Heart right ventricle (tissue), 16 donors: ENCODE measurements around the gene DST. TPM values are rescaled to one million over a fixed set of nuclear protein-coding genes. Genes with fewer than 3 reads are reported as not detected.

Experiments used
- ATAC-seq, 8 donors: fragments of 200-7000 bp; cut with Tn5 transposase; one replicate each; pipeline ENCODE4 v1.9.1; 2020; ENCODE audit warnings: mild to moderate bottlenecking in 8 of 8, moderate library complexity in 8 of 8, moderate number of reproducible peaks in 1 of 8
- DNase-seq, 2 donors: peaks; one replicate each; pipeline ENCODE4 v3.0.0-alpha.2; 2020
- H3K27ac ChIP-seq, 10 donors: fragments of 200-600 bp; sonication (generic) in 2 of 10; one replicate each; pipeline versions ENCODE4 v1.5.0 to v1.8.0; 2020 to 2022; ENCODE audit warnings: mild to moderate bottlenecking in 3 of 10
- H3K27me3 ChIP-seq, 7 donors: fragments of 200-600 bp; one replicate each; pipeline ENCODE4 v1.8.0; 2021 to 2022; ENCODE audit warnings: mild to moderate bottlenecking in 2 of 7
- H3K36me3 ChIP-seq, 9 donors: fragments of 200-600 bp; sonication (generic) in 1 of 9; one replicate each; pipeline versions ENCODE4 v1.5.0 to v1.8.0; 2020 to 2022; ENCODE audit warnings: mild to moderate bottlenecking in 2 of 9
- H3K4me1 ChIP-seq, 9 donors: fragments of 200-600 bp; sonication (generic) in 1 of 9; one replicate each; pipeline versions ENCODE4 v1.5.0 to v1.8.0; 2020 to 2022; ENCODE audit warnings: mild to moderate bottlenecking in 4 of 9
- H3K4me3 ChIP-seq, 10 donors: fragments of 200-600 bp; sonication (generic) in 2 of 10; one replicate each; pipeline versions ENCODE4 v1.5.0 to v1.8.0; 2020 to 2022; ENCODE audit warnings: mild to moderate bottlenecking in 7 of 10, moderate library complexity in 2 of 10
- H3K9me3 ChIP-seq, 11 donors: fragments of 200-600 bp in 10 of 11; sonication (generic) in 2 of 11; one replicate each; pipeline versions ENCODE4 v1.5.0 to v1.8.0; 2013 to 2022; ENCODE audit warnings: mild to moderate bottlenecking in 2 of 11, control low read depth in 1 of 11, moderate library complexity in 1 of 11
- CTCF ChIP-seq, 9 donors: fragments of 200-600 bp; sonication (generic) in 2 of 9; IDR thresholded peaks; one replicate each; pipeline versions ENCODE4 v1.5.0 to v1.8.0; 2021 to 2022; ENCODE audit warnings: antibody characterized with exemption in 9 of 9, mild to moderate bottlenecking in 5 of 9, moderate library complexity in 1 of 9
- WGBS, 2 donors: extraction: QIAGEN DNeasy Blood & Tissue Kit; methylation state at CpG; one replicate each; pipeline ENCODE4 v1.1.7; 2013; ENCODE audit warnings: inconsistent platforms in 1 of 2; 5-methylcytosine and 5-hydroxymethylcytosine counted together
- intact Hi-C, 10 donors: fragments of 100-400 bp; cut with DNase I; formaldehyde crosslinking; loops; one replicate each; pipeline versions ENCODE4 v1.11.1 to v1.14.2; 2022
- polyA plus RNA-seq, 2 donors: library from polyadenylated mRNA; stranded (reverse); fragments of 200-250 nt; gene quantifications; one replicate each; pipeline ENCODE4 v1.2.3, GENCODE V29; 2013
- total RNA-seq, 10 donors: library from RNA; stranded (reverse); fragmentation: NEBNext Ultra II Directional in 3 of 10; extraction: Animal tissue kit (Norgen Biotek cat#: 25700) in 3 of 10; gene quantifications; one replicate each; pipeline versions ENCODE4 v1.2.1 to v1.2.4, GENCODE V29; 2021 to 2023
- donor health status: Arrhythmogenic right ventricular cardiomyopathy.
- donor health status: ischemic (EF 13 %, LVEDD 7.1; RV severe dilation, severe dysfunction).
- donor health status: healthy with polysubstance abuse.
- donor health status: DM: no; HTN: yes; CAD: no.
- donor health status: DM: no; HTN: no; CAD: no.
- donor health status: ischemic (EF 25% LVEDD 6.9; RV normal size, moderate dysfunction).
- donor health status: ischemic (EF 25% LVEDD 5.7; RV mildly dilated, moderate dysfunction).
- donor health status: healthy.
- donor health status: DM: yes; HTN: yes; CAD: no.
- donor health status: Ischemic cardiomyopathy.
- donor health status: ischemic (EF 35%, LVEDD 5.7; RV mildly dilated, moderate dysfunction).
- donor health status: nonischemic (EF 11% LVEDD 7.7; RV severe dilation, severe dysfunction).
- donor health status: DM: yes; HTN: yes; CAD: no.
- donor health status: PGD.
- donor health status: ischemic (EF 29% LVEDD 5.4; RV normal size, mild dysfunction).
- donor health status: nonischemic (EF 23%, LVEDD 6.1; RV moderate dilation, normal function).

DST gene
- total and polyA plus RNA-seq, 12 donors: 103 to 619 (median 433) TPM

- peaks cover 3 to 69% (median 42%) of the 10 kb centered on the region in 9 donors for H3K4me1 ChIP-seq
- peaks cover 0 to 96% (median 36%) of the 10 kb centered on the region in 9 donors for H3K36me3 ChIP-seq
These were observed 115.7 kb downstream of the DST start for GRCh38 chr6:56526860-56527544.

GRCh38 chr6:56525974-56526789, 116.5 kb downstream of the DST start:
- intact Hi-C loops: no loop called here
- no peak for ATAC-seq
- no peaks in the 10 kb centered on the region for H3K9me3 ChIP-seq
- no peaks in the 10 kb centered on the region for H3K27me3 ChIP-seq
- 75 to 81% methylated on average over 11 of the region's 11 CpGs for WGBS, 2 donors
- H3K4me3 ChIP-seq: no peak overlapping the region
- no peak for TF ChIP-seq CTCF (IDR thresholded peaks at IDR 0.05)
- H3K36me3 ChIP-seq: peaks cover 0 to 93% (median 29%) of the 10 kb centered on the region in 9 donors
- peaks cover 3 to 71% (median 43%) of the 10 kb centered on the region in 9 donors for H3K4me1 ChIP-seq
- no peak for DNase-seq
- H3K27ac ChIP-seq: peak overlapping the region in 7 of 10 donors; percentile 5 to 62 (median 43)

More at GRCh38 chr6:56526860-56527544, 115.7 kb downstream of the DST start:
- intact Hi-C loops: no loop called here
- DNase-seq: no peak
- TF ChIP-seq CTCF (IDR thresholded peaks at IDR 0.05): no peak
- ATAC-seq: peak in 1 of 8 donors; percentile 71
- WGBS, 2 donors: 14 to 19% methylated on average over 1 of the region's 1 CpG
- Histone ChIP-seq H3K9me3 (no peaks in the 10 kb centered on the region), H3K27ac (peak overlapping the region in 7 of 10 donors; percentile 17 to 62 (median 43)), H3K4me3 (no peak overlapping the region), H3K27me3 (no peaks in the 10 kb centered on the region)

- WGBS, 2 donors: 57 to 58% methylated on average over 4 of the region's 4 CpGs
- Histone ChIP-seq H3K36me3 (peaks cover 0 to 93% (median 20%) of the 10 kb centered on the region in 9 donors), H3K4me1 (peaks cover 3 to 71% (median 43%) of the 10 kb centered on the region in 9 donors), H3K4me3 (no peak overlapping the region), H3K27me3 (no peaks in the 10 kb centered on the region), H3K9me3 (no peaks in the 10 kb centered on the region), H3K27ac (peak overlapping the region in 8 of 10 donors; percentile 17 to 62 (median 41))
- ATAC-seq (peak in 5 of 8 donors; percentile 38 to 64 (median 57)), DNase-seq (no peak)
- intact Hi-C loops: no loop called here
- TF ChIP-seq CTCF (IDR thresholded peaks at IDR 0.05): no peak
These were observed 117.6 kb downstream of the DST start for GRCh38 chr6:56524891-56525703.
